ENCODE data around the gene AGAP1. TPM values are rescaled to one million over a fixed set of nuclear protein-coding genes. Genes with fewer than 3 reads are reported as not detected.

The AGAP1 gene
- total and polyA plus RNA-seq, 2 donors from 2014 or later = 8.1 to 44.5 TPM

DNA sequence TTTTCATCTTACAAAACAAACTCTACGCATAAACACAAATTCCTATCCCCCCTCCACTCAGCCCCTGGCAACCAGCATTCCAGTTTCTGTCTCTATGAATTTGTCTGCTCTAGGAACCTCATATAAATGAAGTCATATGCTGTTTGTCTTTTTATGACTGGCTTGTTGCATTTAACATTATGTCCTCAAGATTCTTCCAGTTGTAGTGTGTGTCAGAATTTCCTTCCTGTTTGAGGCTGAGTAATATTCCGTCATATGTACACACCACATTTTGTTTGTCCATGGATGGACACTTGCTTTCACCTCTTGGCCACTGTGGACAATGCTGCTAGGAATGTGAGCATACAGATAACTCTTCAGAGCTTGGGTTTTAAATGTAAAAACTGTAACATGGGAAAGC lies 402.2 kb downstream of the AGAP1 start:
- Histone ChIP-seq H3K27ac (ENCODE audit: low read depth in 2 of 2, low read length in 2 of 2) (no peak overlapping the region), H3K27me3 (ENCODE audit: control insufficient read depth, insufficient read depth, low read length) (no peaks in the 10 kb centered on the region), H3K36me3 (ENCODE audit: control insufficient read depth in 2 of 3, insufficient read depth in 3 of 3, low read length in 3 of 3) (peaks cover 0 to 9% (median 8%) of the 10 kb centered on the region in 3 donors), H3K9me3 (ENCODE audit: control insufficient read depth in 2 of 3, insufficient read depth in 1 of 3, low read length in 3 of 3) (no peaks in the 10 kb centered on the region), H3K4me3 (ENCODE audit: low read length in 3 of 3) (no peak overlapping the region), H3K9ac (ENCODE audit: low read length in 3 of 3) (no peak overlapping the region), H3K4me1 (ENCODE audit: control insufficient read depth in 2 of 3, insufficient read depth in 2 of 3, low read depth in 1 of 3, low read length in 3 of 3) (no peaks in the 10 kb centered on the region)
- TF ChIP-seq, protein P1, sequence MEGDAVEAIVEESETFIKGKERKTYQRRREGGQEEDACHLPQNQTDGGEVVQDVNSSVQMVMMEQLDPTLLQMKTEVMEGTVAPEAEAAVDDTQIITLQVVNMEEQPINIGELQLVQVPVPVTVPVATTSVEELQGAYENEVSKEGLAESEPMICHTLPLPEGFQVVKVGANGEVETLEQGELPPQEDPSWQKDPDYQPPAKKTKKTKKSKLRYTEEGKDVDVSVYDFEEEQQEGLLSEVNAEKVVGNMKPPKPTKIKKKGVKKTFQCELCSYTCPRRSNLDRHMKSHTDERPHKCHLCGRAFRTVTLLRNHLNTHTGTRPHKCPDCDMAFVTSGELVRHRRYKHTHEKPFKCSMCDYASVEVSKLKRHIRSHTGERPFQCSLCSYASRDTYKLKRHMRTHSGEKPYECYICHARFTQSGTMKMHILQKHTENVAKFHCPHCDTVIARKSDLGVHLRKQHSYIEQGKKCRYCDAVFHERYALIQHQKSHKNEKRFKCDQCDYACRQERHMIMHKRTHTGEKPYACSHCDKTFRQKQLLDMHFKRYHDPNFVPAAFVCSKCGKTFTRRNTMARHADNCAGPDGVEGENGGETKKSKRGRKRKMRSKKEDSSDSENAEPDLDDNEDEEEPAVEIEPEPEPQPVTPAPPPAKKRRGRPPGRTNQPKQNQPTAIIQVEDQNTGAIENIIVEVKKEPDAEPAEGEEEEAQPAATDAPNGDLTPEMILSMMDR (IDR thresholded peaks at IDR 0.05; ENCODE audit: borderline replicate concordance, extremely low read depth, insufficient read depth) = no peak
- DNase-seq (no peak), FAIRE-seq (no peak)
- intact Hi-C loops (cut with DNase I) = no loop called here

DNA sequence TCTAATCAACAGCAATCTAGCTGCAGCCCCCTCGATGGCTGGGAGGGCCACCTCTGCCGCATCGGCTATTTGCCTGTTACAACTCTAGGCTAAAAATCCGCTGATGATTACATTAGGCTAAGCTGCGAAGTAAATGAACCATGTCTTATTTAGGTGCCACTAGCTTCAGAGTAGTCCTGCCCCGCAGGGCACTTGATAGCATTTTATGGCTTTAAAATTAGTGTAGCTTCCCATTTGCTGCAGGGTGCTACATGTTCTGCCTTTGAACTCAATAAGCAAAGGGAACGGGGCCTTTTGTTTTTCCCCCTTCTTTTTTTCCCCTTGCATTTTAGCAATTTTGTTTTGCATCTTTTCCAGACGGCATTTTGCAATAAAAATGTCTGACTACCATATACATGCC lies 404.1 kb downstream of the AGAP1 start:
- no peak for FAIRE-seq
- Histone ChIP-seq H3K9ac (ENCODE audit: low read length in 3 of 3) (no peak overlapping the region), H3K4me3 (ENCODE audit: low read length in 3 of 3) (no peak overlapping the region), H3K9me3 (ENCODE audit: control insufficient read depth in 2 of 3, insufficient read depth in 1 of 3, low read length in 3 of 3) (no peaks in the 10 kb centered on the region), H3K27ac (ENCODE audit: low read depth in 2 of 2, low read length in 2 of 2) (no peak overlapping the region), H3K36me3 (ENCODE audit: control insufficient read depth in 2 of 3, insufficient read depth in 3 of 3, low read length in 3 of 3) (peaks cover 0 to 9% (median 8%) of the 10 kb centered on the region in 3 donors), H3K27me3 (ENCODE audit: control insufficient read depth, insufficient read depth, low read length) (no peaks in the 10 kb centered on the region), H3K4me1 (ENCODE audit: control insufficient read depth in 2 of 3, insufficient read depth in 2 of 3, low read depth in 1 of 3, low read length in 3 of 3) (no peaks in the 10 kb centered on the region)
- TF ChIP-seq, protein P1 (IDR thresholded peaks at IDR 0.05; ENCODE audit: borderline replicate concordance, extremely low read depth, insufficient read depth) = no peak
- DNase-seq = peak in 2 of 5 donors; percentile 11 to 17
- intact Hi-C loops (cut with DNase I) = no loop called here

DNA sequence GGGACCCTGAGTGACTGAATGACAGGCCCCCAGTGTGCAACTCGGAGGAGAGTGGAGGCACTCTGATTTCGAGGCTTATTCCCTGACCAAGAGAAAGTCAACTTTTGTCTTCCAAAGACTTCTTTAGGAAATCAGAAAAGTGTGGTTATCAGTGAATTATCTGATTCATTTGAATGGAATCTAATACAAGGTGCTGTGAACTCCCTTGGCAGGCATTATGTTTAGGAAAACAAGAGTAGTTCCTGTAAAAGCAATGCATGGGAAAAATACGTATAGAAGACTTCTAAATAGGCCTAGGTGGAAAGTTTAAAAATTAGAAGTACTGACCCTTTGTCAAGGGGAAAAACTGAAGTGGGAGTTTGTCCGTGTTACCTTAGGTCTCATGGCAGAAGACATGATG lies 404.9 kb downstream of the AGAP1 start:
- FAIRE-seq = no peak
- Histone ChIP-seq H3K4me1 (ENCODE audit: control insufficient read depth in 2 of 3, insufficient read depth in 2 of 3, low read depth in 1 of 3, low read length in 3 of 3) (no peaks in the 10 kb centered on the region), H3K9me3 (ENCODE audit: control insufficient read depth in 2 of 3, insufficient read depth in 1 of 3, low read length in 3 of 3) (no peaks in the 10 kb centered on the region), H3K36me3 (ENCODE audit: control insufficient read depth in 2 of 3, insufficient read depth in 3 of 3, low read length in 3 of 3) (peaks cover 0 to 5% (median 3%) of the 10 kb centered on the region in 3 donors), H3K27ac (ENCODE audit: low read depth in 2 of 2, low read length in 2 of 2) (no peak overlapping the region), H3K27me3 (ENCODE audit: control insufficient read depth, insufficient read depth, low read length) (no peaks in the 10 kb centered on the region), H3K9ac (ENCODE audit: low read length in 3 of 3) (no peak overlapping the region), H3K4me3 (ENCODE audit: low read length in 3 of 3) (no peak overlapping the region)
- intact Hi-C loops (cut with DNase I) = no loop called here
- TF ChIP-seq, protein P1 (IDR thresholded peaks at IDR 0.05; ENCODE audit: borderline replicate concordance, extremely low read depth, insufficient read depth) = no peak
- no peak for DNase-seq

DNA sequence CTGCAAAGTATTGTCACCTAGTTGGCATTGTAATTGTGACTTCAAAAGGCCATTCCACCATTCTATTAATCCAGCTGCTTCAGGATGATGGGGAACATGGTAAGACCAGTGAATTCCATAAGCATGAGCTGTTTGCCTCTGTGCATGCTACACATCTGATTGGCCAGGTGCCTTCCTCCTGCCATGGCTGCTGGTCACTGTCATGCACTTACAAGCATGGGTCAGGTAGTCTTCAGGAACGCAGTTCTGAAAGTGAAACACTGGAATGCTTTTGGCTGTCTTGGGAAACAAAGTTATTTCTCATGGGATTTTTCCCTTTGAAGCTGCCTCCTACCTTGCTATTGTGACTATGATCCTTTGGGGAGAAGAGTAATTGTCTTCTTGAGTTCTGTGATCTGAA lies 406.8 kb downstream of the AGAP1 start:
- TF ChIP-seq, protein P1 (IDR thresholded peaks at IDR 0.05; ENCODE audit: borderline replicate concordance, extremely low read depth, insufficient read depth) = no peak
- intact Hi-C loops (cut with DNase I) = no loop called here
- H3K36me3 ChIP-seq (ENCODE audit: control insufficient read depth in 2 of 3, insufficient read depth in 3 of 3, low read length in 3 of 3) = peaks cover 0 to 4% (median 3%) of the 10 kb centered on the region in 3 donors

More for the DNA sequence above, 406.8 kb downstream of the AGAP1 start:
- DNase-seq = no peak
- Histone ChIP-seq H3K4me1 (ENCODE audit: control insufficient read depth in 2 of 3, insufficient read depth in 2 of 3, low read depth in 1 of 3, low read length in 3 of 3) (no peaks in the 10 kb centered on the region), H3K27me3 (ENCODE audit: control insufficient read depth, insufficient read depth, low read length) (no peaks in the 10 kb centered on the region), H3K27ac (ENCODE audit: low read depth in 2 of 2, low read length in 2 of 2) (no peak overlapping the region), H3K4me3 (ENCODE audit: low read length in 3 of 3) (no peak overlapping the region), H3K9ac (ENCODE audit: low read length in 3 of 3) (no peak overlapping the region), H3K9me3 (ENCODE audit: control insufficient read depth in 2 of 3, insufficient read depth in 1 of 3, low read length in 3 of 3) (no peaks in the 10 kb centered on the region)
- FAIRE-seq = no peak

Measured in kidney (tissue), 14 donors.